ENCODE measurements around the gene ABCC3.

The ABCC3 gene

GRCh38 chr17:50593321-50593720 is 41.4 kb upstream of the ABCC3 start:
- Histone ChIP-seq H3K4me3 (ENCODE audit: low read depth, low read length) (no peak overlapping the region), H3K4me1 (ENCODE audit: control insufficient read depth, insufficient read depth, low read length) (peaks cover 11% of the 10 kb centered on the region; the same call in 1 of the 2 replicates), H3K9me3 (ENCODE audit: control insufficient read depth, insufficient read depth, low read length) (no peaks in the 10 kb centered on the region), H3K9ac (ENCODE audit: low read depth, low read length) (no peak overlapping the region), H3K27ac (ENCODE audit: low read depth, low read length) (no peak overlapping the region), H3K27me3 (ENCODE audit: control insufficient read depth, insufficient read depth, low read length) (no peaks in the 10 kb centered on the region), H3K36me3 (ENCODE audit: control insufficient read depth, insufficient read depth, low read length) (no peaks in the 10 kb centered on the region)

GRCh38 chr17:50594128-50594823 is 40.4 kb upstream of the ABCC3 start:
- peaks cover 11% of the 10 kb centered on the region; the same call in 1 of the 2 replicates for H3K4me1 ChIP-seq (ENCODE audit: control insufficient read depth, insufficient read depth, low read length)
- H3K9ac ChIP-seq (ENCODE audit: low read depth, low read length): no peak overlapping the region
- no peak overlapping the region for H3K4me3 ChIP-seq (ENCODE audit: low read depth, low read length)
- H3K36me3 ChIP-seq (ENCODE audit: control insufficient read depth, insufficient read depth, low read length): no peaks in the 10 kb centered on the region
- no peak overlapping the region for H3K27ac ChIP-seq (ENCODE audit: low read depth, low read length)
- H3K27me3 ChIP-seq (ENCODE audit: control insufficient read depth, insufficient read depth, low read length): no peaks in the 10 kb centered on the region
- no peaks in the 10 kb centered on the region for H3K9me3 ChIP-seq (ENCODE audit: control insufficient read depth, insufficient read depth, low read length)

- Histone ChIP-seq H3K27ac (ENCODE audit: low read depth, low read length) (no peak overlapping the region), H3K9me3 (ENCODE audit: control insufficient read depth, insufficient read depth, low read length) (no peaks in the 10 kb centered on the region), H3K9ac (ENCODE audit: low read depth, low read length) (no peak overlapping the region), H3K4me1 (ENCODE audit: control insufficient read depth, insufficient read depth, low read length) (peaks cover 11% of the 10 kb centered on the region; the same call in 1 of the 2 replicates), H3K4me3 (ENCODE audit: low read depth, low read length) (no peak overlapping the region), H3K27me3 (ENCODE audit: control insufficient read depth, insufficient read depth, low read length) (no peaks in the 10 kb centered on the region), H3K36me3 (ENCODE audit: control insufficient read depth, insufficient read depth, low read length) (no peaks in the 10 kb centered on the region)
These were observed 39.8 kb upstream of the ABCC3 start for GRCh38 chr17:50594892-50595291.

GRCh38 chr17:50596191-50597037 is 38.3 kb upstream of the ABCC3 start:
- no peaks in the 10 kb centered on the region for H3K27me3 ChIP-seq (ENCODE audit: control insufficient read depth, insufficient read depth, low read length)
- no peaks in the 10 kb centered on the region for H3K36me3 ChIP-seq (ENCODE audit: control insufficient read depth, insufficient read depth, low read length)
- no peak overlapping the region for H3K9ac ChIP-seq (ENCODE audit: low read depth, low read length)
- no peak overlapping the region for H3K27ac ChIP-seq (ENCODE audit: low read depth, low read length)
- no peak overlapping the region for H3K4me3 ChIP-seq (ENCODE audit: low read depth, low read length)
- H3K9me3 ChIP-seq (ENCODE audit: control insufficient read depth, insufficient read depth, low read length): no peaks in the 10 kb centered on the region
- H3K4me1 ChIP-seq (ENCODE audit: control insufficient read depth, insufficient read depth, low read length): peaks cover 11% of the 10 kb centered on the region; the same call in 1 of the 2 replicates

GRCh38 chr17:50598487-50598886 is 36.2 kb upstream of the ABCC3 start:
- peaks cover 2% of the 10 kb centered on the region; the same call in 1 of the 2 replicates for H3K4me1 ChIP-seq (ENCODE audit: control insufficient read depth, insufficient read depth, low read length)
- H3K4me3 ChIP-seq (ENCODE audit: low read depth, low read length): no peak overlapping the region
- no peaks in the 10 kb centered on the region for H3K9me3 ChIP-seq (ENCODE audit: control insufficient read depth, insufficient read depth, low read length)
- H3K9ac ChIP-seq (ENCODE audit: low read depth, low read length): no peak overlapping the region
- H3K27me3 ChIP-seq (ENCODE audit: control insufficient read depth, insufficient read depth, low read length): no peaks in the 10 kb centered on the region
- no peaks in the 10 kb centered on the region for H3K36me3 ChIP-seq (ENCODE audit: control insufficient read depth, insufficient read depth, low read length)
- H3K27ac ChIP-seq (ENCODE audit: low read depth, low read length): no peak overlapping the region

- Histone ChIP-seq H3K4me3 (ENCODE audit: low read depth, low read length) (no peak overlapping the region), H3K36me3 (ENCODE audit: control insufficient read depth, insufficient read depth, low read length) (no peaks in the 10 kb centered on the region), H3K9me3 (ENCODE audit: control insufficient read depth, insufficient read depth, low read length) (no peaks in the 10 kb centered on the region), H3K4me1 (ENCODE audit: control insufficient read depth, insufficient read depth, low read length) (no peaks in the 10 kb centered on the region), H3K27ac (ENCODE audit: low read depth, low read length) (no peak overlapping the region), H3K9ac (ENCODE audit: low read depth, low read length) (no peak overlapping the region), H3K27me3 (ENCODE audit: control insufficient read depth, insufficient read depth, low read length) (no peaks in the 10 kb centered on the region)
These were observed 35.1 kb upstream of the ABCC3 start for GRCh38 chr17:50599606-50600005.

- Histone ChIP-seq H3K9ac (ENCODE audit: low read depth, low read length) (no peak overlapping the region), H3K27me3 (ENCODE audit: control insufficient read depth, insufficient read depth, low read length) (no peaks in the 10 kb centered on the region), H3K36me3 (ENCODE audit: control insufficient read depth, insufficient read depth, low read length) (no peaks in the 10 kb centered on the region), H3K9me3 (ENCODE audit: control insufficient read depth, insufficient read depth, low read length) (no peaks in the 10 kb centered on the region), H3K27ac (ENCODE audit: low read depth, low read length) (no peak overlapping the region), H3K4me1 (ENCODE audit: control insufficient read depth, insufficient read depth, low read length) (no peaks in the 10 kb centered on the region), H3K4me3 (ENCODE audit: low read depth, low read length) (no peak overlapping the region)
These were observed 32.8 kb upstream of the ABCC3 start for GRCh38 chr17:50601823-50602375.

- Histone ChIP-seq H3K4me3 (ENCODE audit: low read depth, low read length) (no peak overlapping the region), H3K9me3 (ENCODE audit: control insufficient read depth, insufficient read depth, low read length) (no peaks in the 10 kb centered on the region), H3K36me3 (ENCODE audit: control insufficient read depth, insufficient read depth, low read length) (no peaks in the 10 kb centered on the region), H3K27ac (ENCODE audit: low read depth, low read length) (no peak overlapping the region), H3K4me1 (ENCODE audit: control insufficient read depth, insufficient read depth, low read length) (no peaks in the 10 kb centered on the region), H3K9ac (ENCODE audit: low read depth, low read length) (no peak overlapping the region), H3K27me3 (ENCODE audit: control insufficient read depth, insufficient read depth, low read length) (no peaks in the 10 kb centered on the region)
These were observed 31.8 kb upstream of the ABCC3 start for GRCh38 chr17:50602836-50603235.

- Histone ChIP-seq H3K4me3 (ENCODE audit: low read depth, low read length) (no peak overlapping the region), H3K27ac (ENCODE audit: low read depth, low read length) (no peak overlapping the region), H3K4me1 (ENCODE audit: control insufficient read depth, insufficient read depth, low read length) (no peaks in the 10 kb centered on the region), H3K9me3 (ENCODE audit: control insufficient read depth, insufficient read depth, low read length) (no peaks in the 10 kb centered on the region), H3K27me3 (ENCODE audit: control insufficient read depth, insufficient read depth, low read length) (no peaks in the 10 kb centered on the region), H3K36me3 (ENCODE audit: control insufficient read depth, insufficient read depth, low read length) (no peaks in the 10 kb centered on the region), H3K9ac (ENCODE audit: low read depth, low read length) (no peak overlapping the region)
These were observed 31.3 kb upstream of the ABCC3 start for GRCh38 chr17:50603340-50603739.

- Histone ChIP-seq H3K27ac (ENCODE audit: low read depth, low read length) (no peak overlapping the region), H3K9ac (ENCODE audit: low read depth, low read length) (no peak overlapping the region)
These were observed 30.2 kb upstream of the ABCC3 start for GRCh38 chr17:50604513-50604912.

GRCh38 chr17:50605429-50605828 is 29.3 kb upstream of the ABCC3 start:
- Histone ChIP-seq H3K36me3 (ENCODE audit: control insufficient read depth, insufficient read depth, low read length) (no peaks in the 10 kb centered on the region), H3K27me3 (ENCODE audit: control insufficient read depth, insufficient read depth, low read length) (no peaks in the 10 kb centered on the region), H3K4me1 (ENCODE audit: control insufficient read depth, insufficient read depth, low read length) (no peaks in the 10 kb centered on the region), H3K27ac (ENCODE audit: low read depth, low read length) (no peak overlapping the region), H3K9ac (ENCODE audit: low read depth, low read length) (no peak overlapping the region), H3K9me3 (ENCODE audit: control insufficient read depth, insufficient read depth, low read length) (no peaks in the 10 kb centered on the region), H3K4me3 (ENCODE audit: low read depth, low read length) (no peak overlapping the region)

More at GRCh38 chr17:50604513-50604912, 30.2 kb upstream of the ABCC3 start:
- H3K36me3 ChIP-seq (ENCODE audit: control insufficient read depth, insufficient read depth, low read length): no peaks in the 10 kb centered on the region
- no peak overlapping the region for H3K4me3 ChIP-seq (ENCODE audit: low read depth, low read length)
- no peaks in the 10 kb centered on the region for H3K27me3 ChIP-seq (ENCODE audit: control insufficient read depth, insufficient read depth, low read length)
- H3K9me3 ChIP-seq (ENCODE audit: control insufficient read depth, insufficient read depth, low read length): no peaks in the 10 kb centered on the region
- H3K4me1 ChIP-seq (ENCODE audit: control insufficient read depth, insufficient read depth, low read length): no peaks in the 10 kb centered on the region

All from HUES48 (cell line).